ENCODE results near the gene NGRN.

Gene NGRN

GRCh38 chr15:90221246-90221900, 44.1 kb upstream of the NGRN start:
- TF ChIP-seq, protein P1, sequence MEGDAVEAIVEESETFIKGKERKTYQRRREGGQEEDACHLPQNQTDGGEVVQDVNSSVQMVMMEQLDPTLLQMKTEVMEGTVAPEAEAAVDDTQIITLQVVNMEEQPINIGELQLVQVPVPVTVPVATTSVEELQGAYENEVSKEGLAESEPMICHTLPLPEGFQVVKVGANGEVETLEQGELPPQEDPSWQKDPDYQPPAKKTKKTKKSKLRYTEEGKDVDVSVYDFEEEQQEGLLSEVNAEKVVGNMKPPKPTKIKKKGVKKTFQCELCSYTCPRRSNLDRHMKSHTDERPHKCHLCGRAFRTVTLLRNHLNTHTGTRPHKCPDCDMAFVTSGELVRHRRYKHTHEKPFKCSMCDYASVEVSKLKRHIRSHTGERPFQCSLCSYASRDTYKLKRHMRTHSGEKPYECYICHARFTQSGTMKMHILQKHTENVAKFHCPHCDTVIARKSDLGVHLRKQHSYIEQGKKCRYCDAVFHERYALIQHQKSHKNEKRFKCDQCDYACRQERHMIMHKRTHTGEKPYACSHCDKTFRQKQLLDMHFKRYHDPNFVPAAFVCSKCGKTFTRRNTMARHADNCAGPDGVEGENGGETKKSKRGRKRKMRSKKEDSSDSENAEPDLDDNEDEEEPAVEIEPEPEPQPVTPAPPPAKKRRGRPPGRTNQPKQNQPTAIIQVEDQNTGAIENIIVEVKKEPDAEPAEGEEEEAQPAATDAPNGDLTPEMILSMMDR (IDR thresholded peaks at IDR 0.05; ENCODE audit: insufficient read depth, low read length), result peak; percentile 90
- no peak for TF ChIP-seq REST (IDR thresholded peaks at IDR 0.05; ENCODE audit: insufficient replicate concordance, low read depth)
- H3K4me3 ChIP-seq (replicated peaks; ENCODE audit: insufficient read depth, low read length), result no peak overlapping the region
- no peak overlapping the region for H3K27ac ChIP-seq (replicated peaks)
- no peaks in the 10 kb centered on the region for H3K27me3 ChIP-seq (ENCODE audit: insufficient read depth, poor library complexity, severe bottlenecking)
- DNase-seq (ENCODE audit: low read depth in 1 of 2, low spot score in 1 of 2), result peak in 1 of 2 experiments; percentile 68

- no peak overlapping the region for H3K27ac ChIP-seq (replicated peaks)
- TF ChIP-seq, protein P1 (IDR thresholded peaks at IDR 0.05; ENCODE audit: insufficient read depth, low read length), result no peak
- TF ChIP-seq REST (IDR thresholded peaks at IDR 0.05; ENCODE audit: insufficient replicate concordance, low read depth) (no peak), POLR2AphosphoS5 (IDR thresholded peaks at IDR 0.05; ENCODE audit: low read depth) (no peak), SPI1 (IDR thresholded peaks at IDR 0.05; ENCODE audit: borderline replicate concordance, low read depth) (no peak), GABPA (IDR thresholded peaks at IDR 0.05; ENCODE audit: low read depth) (no peak)
- DNase-seq (ENCODE audit: low read depth in 1 of 2, low spot score in 1 of 2), result no peak
Measured at GRCh38 chr15:90222547-90222946, 42.9 kb upstream of the NGRN start.

DNA sequence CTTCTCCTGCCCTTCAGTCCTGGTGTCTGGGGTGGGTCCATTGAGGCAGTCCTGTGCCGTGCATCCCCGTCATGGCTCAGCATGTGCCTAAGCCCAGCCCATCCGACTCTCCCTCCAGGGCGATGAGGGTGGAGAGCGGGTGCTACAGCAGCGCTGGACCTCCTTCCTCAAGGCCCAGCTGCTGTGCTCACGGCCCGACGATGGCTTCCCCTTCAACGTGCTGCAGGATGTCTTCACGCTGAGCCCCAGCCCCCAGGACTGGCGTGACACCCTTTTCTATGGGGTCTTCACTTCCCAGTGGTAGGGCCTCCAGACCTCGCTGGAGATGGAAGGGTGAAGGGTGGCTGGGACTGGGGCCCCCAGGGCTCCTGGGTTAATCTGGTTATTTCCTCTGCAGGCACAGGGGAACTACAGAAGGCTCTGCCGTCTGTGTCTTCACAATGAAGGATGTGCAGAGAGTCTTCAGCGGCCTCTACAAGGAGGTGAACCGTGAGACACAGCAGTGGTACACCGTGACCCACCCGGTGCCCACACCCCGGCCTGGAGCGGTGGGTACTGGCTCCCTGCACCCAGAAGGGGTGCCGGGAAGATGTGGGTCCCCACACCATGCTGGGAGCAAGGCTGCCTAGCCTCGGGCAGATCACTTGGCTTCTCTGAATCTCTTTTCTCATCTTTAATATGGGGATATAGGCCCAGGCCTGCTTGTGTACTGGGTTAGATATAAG, 41.9 kb upstream of the NGRN start:
- Histone ChIP-seq H3K27ac (replicated peaks) (no peak overlapping the region), H3K4me3 (replicated peaks; ENCODE audit: insufficient read depth, low read length) (no peak overlapping the region)
- TF ChIP-seq REST (IDR thresholded peaks at IDR 0.05; ENCODE audit: insufficient replicate concordance, low read depth) (no peak), POLR2AphosphoS5 (IDR thresholded peaks at IDR 0.05; ENCODE audit: low read depth) (no peak), SPI1 (IDR thresholded peaks at IDR 0.05; ENCODE audit: borderline replicate concordance, low read depth) (no peak), GABPA (IDR thresholded peaks at IDR 0.05; ENCODE audit: low read depth) (no peak)
- TF ChIP-seq, protein P1 (IDR thresholded peaks at IDR 0.05; ENCODE audit: insufficient read depth, low read length), result no peak

More at GRCh38 chr15:90222547-90222946, 42.9 kb upstream of the NGRN start:
- Histone ChIP-seq H3K4me3 (replicated peaks; ENCODE audit: insufficient read depth, low read length) (no peak overlapping the region), H3K27me3 (ENCODE audit: insufficient read depth, poor library complexity, severe bottlenecking) (no peaks in the 10 kb centered on the region)

More for the DNA sequence above, 41.9 kb upstream of the NGRN start:
- no peak for DNase-seq (ENCODE audit: low read depth in 1 of 2, low spot score in 1 of 2)
- no peaks in the 10 kb centered on the region for H3K27me3 ChIP-seq (ENCODE audit: insufficient read depth, poor library complexity, severe bottlenecking)

Measured in HL-60 (cell line).